ENCODE data around the gene IRF9.

IRF9 gene

DNA sequence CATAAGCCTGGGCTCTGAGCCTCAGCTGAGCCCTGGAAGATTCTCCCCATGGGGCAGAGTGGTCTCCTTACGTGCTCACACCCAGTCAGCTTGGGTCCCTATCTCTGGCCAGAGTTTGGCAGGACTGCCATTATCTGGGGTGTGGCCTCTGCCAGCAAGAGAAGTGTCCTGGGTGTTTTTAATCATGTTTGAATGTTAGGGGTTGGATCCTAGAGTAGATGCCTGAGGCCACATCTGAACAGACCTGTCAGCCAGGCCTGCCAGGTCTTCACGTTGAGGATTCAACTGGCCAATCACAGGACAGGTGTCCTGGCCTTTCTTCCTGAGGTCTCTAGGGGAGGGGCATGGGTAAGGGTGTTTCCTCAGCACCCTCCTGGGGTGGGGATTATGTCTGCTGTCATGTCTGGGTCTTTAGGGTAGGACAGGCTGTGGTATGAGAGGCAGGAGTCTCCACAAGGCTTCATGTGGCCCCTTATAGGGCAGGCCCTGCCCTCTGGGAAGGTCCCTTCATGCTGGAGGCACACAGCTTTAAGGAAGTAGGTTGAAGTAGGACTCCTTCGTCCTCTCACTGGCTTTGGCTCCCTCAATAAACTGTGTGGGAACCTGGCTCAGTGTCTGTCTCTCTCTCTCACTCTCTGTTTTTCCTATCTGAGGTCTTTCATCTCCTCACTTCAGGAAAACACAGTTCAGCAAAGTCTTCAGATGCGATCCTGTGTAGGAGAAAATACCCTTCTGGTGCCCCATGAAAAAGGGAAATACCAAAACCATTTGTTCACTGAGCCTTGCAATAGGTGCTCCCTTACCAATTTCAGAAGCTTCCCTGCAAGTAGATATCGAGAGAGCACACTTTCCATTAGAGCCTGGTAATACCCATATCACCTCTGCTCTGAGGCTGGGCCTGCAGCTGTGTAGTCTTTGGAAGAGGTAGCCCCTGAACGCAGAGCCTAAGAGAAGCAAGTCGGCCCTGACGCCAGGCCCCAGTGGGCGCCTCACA lies 37.3 kb upstream of the IRF9 start:
- Histone ChIP-seq H3K36me3 (ENCODE audit: insufficient read depth) (no peaks in the 10 kb centered on the region), H3K9ac (no peak overlapping the region), H2AFZ (ENCODE audit: low read depth) (no peak overlapping the region)

GRCh38 chr14:24126939-24127338 lies 34.1 kb upstream of the IRF9 start:
- H3K27me3 ChIP-seq (ENCODE audit: insufficient read depth, low read depth), result no peaks in the 10 kb centered on the region
- no peaks in the 10 kb centered on the region for H4K20me1 ChIP-seq (ENCODE audit: insufficient read depth)
- TF ChIP-seq CTCF (conservative IDR thresholded peaks at IDR 0.05; ENCODE audit: low read depth, low read length), result no peak
- H3K79me2 ChIP-seq (ENCODE audit: insufficient read depth, low read depth), result no peaks in the 10 kb centered on the region
- no peak overlapping the region for H3K4me2 ChIP-seq
- no peak overlapping the region for H3K27ac ChIP-seq
- H3K9ac ChIP-seq, result no peak overlapping the region
- H3K36me3 ChIP-seq (ENCODE audit: insufficient read depth), result no peaks in the 10 kb centered on the region
- H3K4me1 ChIP-seq (ENCODE audit: low read depth, poor library complexity, severe bottlenecking), result no peaks in the 10 kb centered on the region
- no peak overlapping the region for H3K4me3 ChIP-seq (IDR thresholded peaks at IDR 0.05; ENCODE audit: insufficient read depth, low read depth, low read length)
- H2AFZ ChIP-seq (ENCODE audit: low read depth), result no peak overlapping the region

More for the DNA sequence above, 37.3 kb upstream of the IRF9 start:
- H3K4me1 ChIP-seq (ENCODE audit: low read depth, poor library complexity, severe bottlenecking), result no peaks in the 10 kb centered on the region
- H3K27ac ChIP-seq, result no peak overlapping the region
- no peaks in the 10 kb centered on the region for H4K20me1 ChIP-seq (ENCODE audit: insufficient read depth)
- no peaks in the 10 kb centered on the region for H3K79me2 ChIP-seq (ENCODE audit: insufficient read depth, low read depth)
- no peak overlapping the region for H3K4me3 ChIP-seq (IDR thresholded peaks at IDR 0.05; ENCODE audit: insufficient read depth, low read depth, low read length)
- TF ChIP-seq CTCF (conservative IDR thresholded peaks at IDR 0.05; ENCODE audit: low read depth, low read length), result no peak
- H3K27me3 ChIP-seq (ENCODE audit: insufficient read depth, low read depth), result no peaks in the 10 kb centered on the region
- no peak overlapping the region for H3K4me2 ChIP-seq

DNA sequence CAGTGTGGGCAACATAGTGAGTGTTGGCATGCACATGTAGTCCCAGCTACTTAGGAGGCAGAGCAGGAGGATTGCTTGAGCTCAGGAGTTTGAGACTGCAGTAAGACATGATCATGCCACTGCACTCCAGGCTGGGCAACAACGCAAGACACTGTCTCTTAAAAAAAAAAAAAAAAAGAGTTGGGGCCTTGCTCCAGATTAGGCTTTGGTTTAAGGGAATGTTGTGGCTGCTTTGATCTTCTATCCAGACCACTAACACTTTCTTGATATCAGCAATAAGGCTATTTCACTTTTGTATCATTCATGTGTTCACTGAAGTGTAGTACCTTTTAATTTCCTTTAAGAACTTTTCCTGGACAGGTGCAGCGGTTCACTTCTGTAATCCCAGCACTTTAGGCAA lies 33.4 kb upstream of the IRF9 start:
- Histone ChIP-seq H3K79me2 (ENCODE audit: insufficient read depth, low read depth) (no peaks in the 10 kb centered on the region), H2AFZ (ENCODE audit: low read depth) (no peak overlapping the region), H3K4me1 (ENCODE audit: low read depth, poor library complexity, severe bottlenecking) (no peaks in the 10 kb centered on the region), H3K9ac (no peak overlapping the region), H3K27ac (no peak overlapping the region), H3K27me3 (ENCODE audit: insufficient read depth, low read depth) (no peaks in the 10 kb centered on the region), H3K4me2 (no peak overlapping the region), H3K36me3 (ENCODE audit: insufficient read depth) (no peaks in the 10 kb centered on the region), H4K20me1 (ENCODE audit: insufficient read depth) (no peaks in the 10 kb centered on the region), H3K4me3 (IDR thresholded peaks at IDR 0.05; ENCODE audit: insufficient read depth, low read depth, low read length) (no peak overlapping the region)
- no peak for TF ChIP-seq CTCF (conservative IDR thresholded peaks at IDR 0.05; ENCODE audit: low read depth, low read length)

GRCh38 chr14:24129410-24129998 lies 31.6 kb upstream of the IRF9 start:
- H3K4me3 ChIP-seq (IDR thresholded peaks at IDR 0.05; ENCODE audit: insufficient read depth, low read depth, low read length), result no peak overlapping the region

More at GRCh38 chr14:24129410-24129998, 31.6 kb upstream of the IRF9 start:
- Histone ChIP-seq H2AFZ (ENCODE audit: low read depth) (no peak overlapping the region), H3K4me1 (ENCODE audit: low read depth, poor library complexity, severe bottlenecking) (no peaks in the 10 kb centered on the region), H3K27me3 (ENCODE audit: insufficient read depth, low read depth) (no peaks in the 10 kb centered on the region), H3K27ac (no peak overlapping the region), H4K20me1 (ENCODE audit: insufficient read depth) (no peaks in the 10 kb centered on the region), H3K36me3 (ENCODE audit: insufficient read depth) (no peaks in the 10 kb centered on the region), H3K4me2 (no peak overlapping the region), H3K79me2 (ENCODE audit: insufficient read depth, low read depth) (no peaks in the 10 kb centered on the region), H3K9ac (no peak overlapping the region)
- TF ChIP-seq CTCF (conservative IDR thresholded peaks at IDR 0.05; ENCODE audit: low read depth, low read length), result no peak
